Dermis blood vessel endothelial cell (primary cell): ENCODE measurements around the gene MYLK4. TPM values are rescaled to one million over a fixed set of nuclear protein-coding genes. Genes with fewer than 3 reads are reported as not detected.

ENCODE experiments used
- DNase-seq: peaks from one replicate; pipeline ENCODE4 v3.0.0; 2010
- total RNA-seq: library from RNA; depleted of rRNA; stranded (reverse); fragments of >200 nt; gene quantifications from 2 replicates; pipeline ENCODE4 v1.2.3, GENCODE V29; 2014

The MYLK4 gene
- total RNA-seq, 1 donor from 2014 or later: 0.51 TPM

- no peak for DNase-seq
Measured at GRCh38 chr6:2733324-2733723, 17.4 kb downstream of the MYLK4 start.

- DNase-seq: no peak
Measured at GRCh38 chr6:2732503-2733089, 18.1 kb downstream of the MYLK4 start.

DNA sequence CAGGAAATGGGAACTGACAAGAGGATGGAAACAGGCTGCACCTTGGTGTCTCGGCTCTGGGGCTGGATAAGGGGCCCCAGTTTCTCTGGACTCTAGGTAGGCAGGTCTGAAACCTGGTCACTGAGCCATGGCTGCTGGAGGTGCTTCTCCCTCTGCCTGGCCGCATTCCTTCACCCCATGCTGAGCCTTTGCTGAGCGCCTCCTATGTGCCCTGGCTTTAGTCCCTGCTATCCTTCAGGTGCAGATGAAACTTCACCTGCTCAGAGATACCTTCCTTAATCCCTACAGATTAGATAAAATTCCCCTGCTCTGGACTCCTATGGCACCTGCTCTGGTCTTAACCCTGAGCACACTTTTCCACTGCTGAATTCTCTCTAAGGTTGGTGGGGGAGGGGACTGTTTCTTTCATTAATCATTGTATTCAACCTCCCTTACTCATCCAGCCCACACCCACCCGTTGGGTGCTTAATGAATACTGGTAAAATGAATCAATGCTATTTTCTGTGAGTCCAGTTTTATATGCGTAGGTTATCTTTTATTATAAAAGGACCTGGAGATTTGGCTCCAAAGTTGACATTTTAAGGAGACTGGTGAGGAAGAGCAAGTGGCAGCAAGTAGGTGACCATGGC is 19.3 kb downstream of the MYLK4 start:
- DNase-seq: no peak

DNA sequence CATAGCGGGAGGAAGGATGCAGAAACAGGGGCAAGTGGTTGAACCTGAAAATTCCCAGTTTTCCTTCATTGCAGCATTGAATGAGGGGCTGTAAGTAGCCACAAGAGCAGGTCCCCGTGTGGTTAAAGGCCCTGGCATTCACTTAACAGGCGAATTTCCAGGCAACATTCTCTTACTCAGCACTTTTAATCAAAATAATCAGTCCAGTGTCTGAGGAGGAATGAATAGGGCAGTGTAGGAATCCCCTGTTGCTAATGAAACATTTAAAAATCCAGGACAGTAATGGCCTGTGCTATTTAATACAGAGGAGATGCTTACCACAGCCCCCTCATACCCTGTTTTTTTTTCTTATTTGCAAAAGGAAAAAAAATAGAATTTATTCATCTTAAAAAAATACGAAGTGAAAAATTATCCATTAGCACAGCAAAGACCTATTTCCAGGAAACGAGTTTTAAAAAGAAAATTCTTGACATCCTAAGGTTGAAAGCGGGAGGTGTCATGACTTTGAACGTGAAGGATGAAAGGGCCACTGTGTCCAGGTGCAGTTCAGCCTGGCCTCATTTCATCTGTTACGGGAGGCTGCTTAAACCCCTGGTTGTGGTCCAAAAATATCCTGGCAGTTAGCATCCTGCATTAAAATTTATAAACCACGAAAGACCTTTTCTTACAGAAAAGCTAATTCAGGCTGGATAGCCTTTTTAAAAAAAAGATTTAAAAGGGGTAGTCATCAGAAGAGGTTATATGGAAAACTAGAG is 20.2 kb downstream of the MYLK4 start:
- DNase-seq: no peak

GRCh38 chr6:2729921-2730320 is 20.8 kb downstream of the MYLK4 start:
- DNase-seq: no peak

GRCh38 chr6:2725999-2726567 is 24.6 kb downstream of the MYLK4 start:
- DNase-seq: peak; percentile 68

GRCh38 chr6:2725364-2725988 is 25.2 kb downstream of the MYLK4 start:
- DNase-seq: no peak

DNA sequence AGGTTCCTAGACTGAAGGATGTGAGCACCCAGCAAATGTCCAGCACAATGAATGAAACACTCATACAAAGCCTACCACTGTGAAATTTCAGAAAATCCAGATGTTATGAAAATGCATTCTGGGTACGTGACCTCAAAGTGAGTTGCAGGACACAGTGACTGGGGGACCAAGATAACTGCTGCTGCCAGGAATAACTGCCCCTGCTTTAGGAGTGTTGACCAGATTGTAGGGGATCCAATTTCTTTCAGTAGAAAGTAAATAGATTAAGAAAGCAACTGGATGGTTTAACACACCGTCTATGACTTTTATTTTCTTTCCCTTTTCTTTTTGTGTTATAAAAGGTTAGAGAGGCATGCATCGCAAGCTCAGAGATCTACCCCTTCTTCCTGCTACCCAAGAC is 29.5 kb downstream of the MYLK4 start:
- DNase-seq: no peak

DNA sequence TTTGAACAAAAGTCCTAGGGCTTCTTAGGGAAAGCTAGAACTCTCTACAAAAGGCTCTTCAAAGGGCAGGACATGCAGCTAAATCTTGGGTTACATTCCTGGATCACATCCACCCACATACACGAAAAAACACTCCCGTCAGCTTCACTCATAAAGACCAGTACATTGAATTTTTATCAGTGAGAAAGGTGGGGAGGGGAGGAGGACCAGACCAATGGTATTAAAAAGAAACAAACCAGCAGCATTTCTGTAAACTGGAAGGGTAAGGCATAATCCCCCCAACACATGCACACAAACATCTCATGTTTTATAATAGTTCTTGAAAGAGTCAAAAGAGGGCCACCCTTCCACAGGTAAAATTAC is 31.6 kb downstream of the MYLK4 start:
- DNase-seq: no peak

DNA sequence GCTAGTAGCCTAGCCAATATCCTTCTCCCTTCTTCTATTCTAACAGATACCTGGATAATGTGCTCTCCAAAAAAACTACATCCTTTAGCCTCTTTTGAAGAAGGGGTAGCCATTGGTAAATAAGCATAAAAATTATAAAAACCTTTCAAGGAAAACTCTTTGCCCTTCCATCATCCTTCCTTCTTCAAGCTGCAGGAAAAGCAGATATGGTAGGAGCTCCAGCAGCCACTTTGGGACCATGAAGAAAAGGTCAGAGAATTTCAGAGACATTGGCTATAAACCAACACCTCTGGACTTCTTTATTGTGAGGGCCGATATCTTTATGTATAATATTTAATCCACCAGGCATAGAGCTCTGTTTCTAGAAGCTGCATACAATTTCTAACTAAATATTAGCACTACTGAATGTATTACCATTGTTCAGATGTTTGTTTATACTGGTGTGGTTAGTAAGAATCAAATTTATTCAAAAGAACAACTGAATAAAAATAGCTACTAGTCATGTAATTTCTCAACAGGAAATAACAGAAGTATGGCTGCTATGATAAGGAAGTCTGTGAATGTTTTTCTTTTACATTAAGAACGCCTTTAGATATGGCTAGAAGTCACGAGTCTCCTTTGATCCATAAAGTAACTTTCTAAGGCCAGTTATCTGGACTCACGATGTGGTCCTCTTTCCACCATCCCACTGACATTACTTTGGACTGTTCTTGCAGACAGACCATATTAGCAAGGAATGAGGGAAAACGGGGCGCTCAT is 32.2 kb downstream of the MYLK4 start:
- peak; percentile 53 for DNase-seq

- DNase-seq: no peak
Measured at GRCh38 chr6:2716936-2717700, 33.6 kb downstream of the MYLK4 start.

- DNase-seq: no peak
Measured at GRCh38 chr6:2715737-2716136, 35.0 kb downstream of the MYLK4 start.

DNA sequence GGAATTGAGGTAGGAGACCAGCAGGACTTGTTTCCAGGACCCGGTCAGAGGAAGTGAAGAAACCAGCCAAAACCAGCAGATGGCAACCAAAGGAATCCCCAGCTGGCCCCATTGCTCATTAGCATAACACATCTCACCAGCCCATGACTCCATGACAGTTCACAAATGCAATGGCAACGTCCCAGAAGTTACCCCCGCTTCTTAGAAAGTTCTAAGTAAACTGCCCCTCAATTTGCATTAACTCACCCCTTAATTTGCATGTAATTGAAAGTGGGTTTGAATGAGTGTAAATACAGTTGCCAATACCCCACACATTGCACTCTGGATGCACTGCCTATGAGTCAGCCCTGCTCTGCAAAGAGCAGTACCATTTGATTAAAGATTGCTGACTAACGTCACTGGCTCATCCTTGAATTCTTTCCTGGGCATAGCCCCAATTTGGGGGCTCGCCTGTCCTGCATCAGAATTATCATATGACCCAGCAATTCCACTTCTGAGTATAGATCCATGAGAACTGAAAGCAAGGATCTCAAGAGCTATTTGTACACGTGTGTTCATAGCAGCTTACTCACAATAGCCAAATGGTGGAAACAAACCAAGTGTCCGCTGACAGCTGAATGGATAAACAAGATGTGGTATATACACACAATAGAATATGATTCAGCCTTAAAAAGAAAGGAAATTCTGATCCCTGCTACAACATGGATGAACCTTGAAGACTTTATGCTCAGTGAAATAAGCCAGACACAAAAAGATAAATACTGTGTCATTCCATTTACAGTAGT is 36.4 kb downstream of the MYLK4 start:
- peak; percentile 47 for DNase-seq

GRCh38 chr6:2713473-2714110 is 37.1 kb downstream of the MYLK4 start:
- DNase-seq: no peak

DNA sequence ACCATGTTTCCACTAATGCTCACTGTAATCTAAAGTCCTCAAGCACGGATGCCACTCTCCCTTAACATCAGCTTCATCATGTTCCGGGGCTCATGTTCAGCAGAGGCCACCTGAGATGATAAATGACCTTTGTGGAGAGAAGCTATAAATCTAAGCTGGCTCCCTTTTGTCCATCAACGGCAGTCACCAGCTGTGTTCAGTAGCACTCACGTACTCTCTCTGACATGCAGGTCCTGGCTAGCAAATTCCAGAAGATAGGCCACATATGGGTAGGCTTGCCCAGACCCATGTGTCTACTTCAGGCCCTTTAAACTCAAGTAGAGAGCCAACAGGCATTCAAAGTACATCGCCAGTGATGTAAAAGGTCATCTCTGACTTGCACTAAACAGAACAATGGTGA is 38.6 kb downstream of the MYLK4 start:
- no peak for DNase-seq

- no peak for DNase-seq
Measured at GRCh38 chr6:2710412-2710811, 40.3 kb downstream of the MYLK4 start.

GRCh38 chr6:2708456-2708855 is 42.3 kb downstream of the MYLK4 start:
- no peak for DNase-seq

- DNase-seq: no peak
Measured at GRCh38 chr6:2706558-2706957, 44.2 kb downstream of the MYLK4 start.

DNA sequence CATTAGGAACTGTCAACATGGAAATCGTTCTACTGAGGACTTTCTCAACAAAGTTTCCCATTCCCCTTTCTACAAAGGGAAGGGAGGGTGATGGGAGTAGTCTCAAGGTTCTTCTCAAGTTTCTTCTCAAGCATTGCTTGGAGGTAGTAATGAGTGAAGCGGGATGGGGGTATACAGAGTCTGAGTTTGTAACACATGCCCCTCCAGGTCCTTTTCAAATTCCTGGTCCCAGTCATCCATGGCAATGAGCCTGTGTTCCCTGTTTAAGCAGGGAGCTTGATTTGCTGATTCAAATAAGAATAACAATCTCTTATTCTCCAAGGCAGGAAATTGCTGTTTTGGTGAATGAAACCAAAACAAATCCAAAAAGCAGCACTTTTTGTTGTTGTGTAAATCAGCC is 45.5 kb downstream of the MYLK4 start:
- DNase-seq: no peak

DNA sequence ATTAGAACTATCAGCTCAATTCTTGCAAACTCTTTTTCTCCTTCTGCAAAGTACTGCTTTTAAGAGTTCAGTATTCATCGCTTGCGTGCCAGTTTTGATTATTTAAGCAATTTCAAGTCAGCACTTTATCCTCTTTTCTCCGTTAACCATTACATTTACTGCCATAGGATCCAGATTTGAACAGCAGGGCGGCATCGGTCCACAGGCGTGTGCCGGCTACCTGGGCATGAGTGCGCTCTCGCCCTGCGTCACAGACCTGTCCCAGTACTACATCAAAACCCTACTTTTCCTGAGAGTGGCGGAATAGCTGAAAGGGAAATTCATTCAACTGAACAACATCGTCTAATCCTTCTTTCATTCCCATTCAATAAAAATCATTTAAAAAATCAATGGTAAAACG is 53.4 kb downstream of the MYLK4 start:
- DNase-seq: no peak
